A549 (cell line): Measurements from ENCODE around the gene KRTAP19-4.

Experiments used
- CBX2 ChIP-seq: fragments of 200-600 bp; sonication (generic); IDR thresholded peaks from 2 replicates; pipeline ENCODE4 v1.6.1; 2016; ENCODE audit warnings: low read depth, mild to moderate bottlenecking, borderline replicate concordance
- CEBPB ChIP-seq, 2 experiments: fragments of >200 bp in 1 of 2; sonication (Bioruptor Twin) in 1 of 2; formaldehyde crosslinking in 1 of 2; IDR thresholded peaks; 2 replicates each; pipeline ENCODE4 v1.6.1; 2012 to 2016
- HDAC2 ChIP-seq: fragments of 200-600 bp; sonication (generic); IDR thresholded peaks from 2 replicates; pipeline ENCODE4 v1.6.1; 2016
- KDM1A ChIP-seq: fragments of 200-600 bp; sonication (generic); IDR thresholded peaks from 2 replicates; pipeline ENCODE4 v1.6.1; 2016; ENCODE audit warnings: low read depth, mild to moderate bottlenecking
- MYC ChIP-seq: IDR thresholded peaks from 2 replicates; pipeline ENCODE4 v1.6.1; 2012; ENCODE audit warnings: mild to moderate bottlenecking, inconsistent platforms, low read length, improper control_type of control experiment, borderline replicate concordance
- POLR2A ChIP-seq: IDR thresholded peaks from 2 replicates; pipeline ENCODE4 v1.6.1; 2012; ENCODE audit warnings: mild to moderate bottlenecking, low read length
- ZNF302 ChIP-seq: fragments of 250-450 bp; sonication (Bioruptor Pico); IDR thresholded peaks from 2 replicates; pipeline ENCODE4 v1.9.0; 2021; ENCODE audit warnings: inconsistent platforms, mild to moderate bottlenecking, moderate library complexity
- TF ChIP-seq, protein P1 (sequence below): fragments of >200 bp; sonication (Bioruptor Twin); formaldehyde crosslinking; IDR thresholded peaks from 3 replicates; pipeline ENCODE4 v1.5.1; 2016
- TF ChIP-seq, protein P2 (sequence below): fragments of 150-350 bp; IDR thresholded peaks from 2 replicates; pipeline ENCODE4 v1.6.1; 2014; ENCODE audit warnings: low read depth, mild to moderate bottlenecking, low read length
- TF ChIP-seq, protein P3 (sequence below): fragments of 450-650 bp; IDR thresholded peaks from 2 replicates; pipeline ENCODE4 v1.6.1; 2014; ENCODE audit warnings: antibody characterized with exemption
- TF ChIP-seq, protein P4 (sequence below): IDR thresholded peaks from 2 replicates; pipeline ENCODE4 v1.6.1; 2012

DNA sequence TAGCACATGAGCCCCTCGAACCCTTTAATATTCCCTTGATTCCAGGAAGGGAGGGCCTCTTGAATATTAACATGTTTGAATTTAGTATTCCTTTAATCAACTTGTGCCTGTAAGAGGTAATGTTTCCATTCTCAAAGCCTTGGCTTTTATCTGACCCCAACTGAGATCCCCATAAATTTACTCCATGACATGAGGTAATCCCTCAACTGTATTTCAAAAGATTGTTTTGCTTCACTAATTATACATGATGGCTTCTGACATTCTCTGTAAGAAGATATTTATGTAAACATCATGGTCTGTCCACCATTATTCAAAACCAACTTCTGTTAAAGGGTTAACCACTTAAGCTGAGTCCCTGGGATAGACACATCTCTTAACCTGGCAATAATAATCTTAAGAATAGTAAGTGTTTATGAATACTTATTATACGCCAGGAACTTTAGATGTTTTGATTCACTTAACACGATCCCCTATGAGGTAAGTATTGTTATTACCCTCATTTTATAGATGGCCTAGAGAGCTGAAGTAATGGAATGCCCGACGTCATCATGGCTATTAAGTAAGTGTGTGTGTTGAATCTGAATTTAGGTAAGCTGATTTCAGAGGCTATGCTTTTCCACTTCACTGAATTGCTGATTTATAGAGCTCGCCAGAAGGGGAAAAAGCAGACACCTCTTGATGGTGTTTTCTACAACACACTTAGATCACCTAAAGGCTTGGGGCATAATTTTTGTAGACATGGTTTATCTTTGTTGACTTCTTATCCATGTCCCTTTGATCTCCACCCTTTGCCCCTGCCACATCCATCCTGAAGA is 27.9 kb downstream of the KRTAP19-4 start:
- TF ChIP-seq POLR2A (no peak), MYC (no peak), HDAC2 (no peak), KDM1A (no peak), ZNF302 (CRISPR knock-in tag) (no peak), CEBPB (IDR thresholded peaks at IDR 0.05) (no peak), CBX2 (no peak)
- TF ChIP-seq, protein P1, sequence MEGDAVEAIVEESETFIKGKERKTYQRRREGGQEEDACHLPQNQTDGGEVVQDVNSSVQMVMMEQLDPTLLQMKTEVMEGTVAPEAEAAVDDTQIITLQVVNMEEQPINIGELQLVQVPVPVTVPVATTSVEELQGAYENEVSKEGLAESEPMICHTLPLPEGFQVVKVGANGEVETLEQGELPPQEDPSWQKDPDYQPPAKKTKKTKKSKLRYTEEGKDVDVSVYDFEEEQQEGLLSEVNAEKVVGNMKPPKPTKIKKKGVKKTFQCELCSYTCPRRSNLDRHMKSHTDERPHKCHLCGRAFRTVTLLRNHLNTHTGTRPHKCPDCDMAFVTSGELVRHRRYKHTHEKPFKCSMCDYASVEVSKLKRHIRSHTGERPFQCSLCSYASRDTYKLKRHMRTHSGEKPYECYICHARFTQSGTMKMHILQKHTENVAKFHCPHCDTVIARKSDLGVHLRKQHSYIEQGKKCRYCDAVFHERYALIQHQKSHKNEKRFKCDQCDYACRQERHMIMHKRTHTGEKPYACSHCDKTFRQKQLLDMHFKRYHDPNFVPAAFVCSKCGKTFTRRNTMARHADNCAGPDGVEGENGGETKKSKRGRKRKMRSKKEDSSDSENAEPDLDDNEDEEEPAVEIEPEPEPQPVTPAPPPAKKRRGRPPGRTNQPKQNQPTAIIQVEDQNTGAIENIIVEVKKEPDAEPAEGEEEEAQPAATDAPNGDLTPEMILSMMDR, result no peak
- TF ChIP-seq, protein P2, sequence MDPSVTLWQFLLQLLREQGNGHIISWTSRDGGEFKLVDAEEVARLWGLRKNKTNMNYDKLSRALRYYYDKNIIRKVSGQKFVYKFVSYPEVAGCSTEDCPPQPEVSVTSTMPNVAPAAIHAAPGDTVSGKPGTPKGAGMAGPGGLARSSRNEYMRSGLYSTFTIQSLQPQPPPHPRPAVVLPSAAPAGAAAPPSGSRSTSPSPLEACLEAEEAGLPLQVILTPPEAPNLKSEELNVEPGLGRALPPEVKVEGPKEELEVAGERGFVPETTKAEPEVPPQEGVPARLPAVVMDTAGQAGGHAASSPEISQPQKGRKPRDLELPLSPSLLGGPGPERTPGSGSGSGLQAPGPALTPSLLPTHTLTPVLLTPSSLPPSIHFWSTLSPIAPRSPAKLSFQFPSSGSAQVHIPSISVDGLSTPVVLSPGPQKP, result no peak
- TF ChIP-seq, protein P3, sequence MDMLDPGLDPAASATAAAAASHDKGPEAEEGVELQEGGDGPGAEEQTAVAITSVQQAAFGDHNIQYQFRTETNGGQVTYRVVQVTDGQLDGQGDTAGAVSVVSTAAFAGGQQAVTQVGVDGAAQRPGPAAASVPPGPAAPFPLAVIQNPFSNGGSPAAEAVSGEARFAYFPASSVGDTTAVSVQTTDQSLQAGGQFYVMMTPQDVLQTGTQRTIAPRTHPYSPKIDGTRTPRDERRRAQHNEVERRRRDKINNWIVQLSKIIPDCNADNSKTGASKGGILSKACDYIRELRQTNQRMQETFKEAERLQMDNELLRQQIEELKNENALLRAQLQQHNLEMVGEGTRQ, result no peak
- TF ChIP-seq, protein P4, sequence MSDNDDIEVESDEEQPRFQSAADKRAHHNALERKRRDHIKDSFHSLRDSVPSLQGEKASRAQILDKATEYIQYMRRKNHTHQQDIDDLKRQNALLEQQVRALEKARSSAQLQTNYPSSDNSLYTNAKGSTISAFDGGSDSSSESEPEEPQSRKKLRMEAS, result no peak
